ENCODE results near the gene SOX6. TPM values are rescaled to one million over a fixed set of nuclear protein-coding genes. Genes with fewer than 3 reads are reported as not detected.
"Not testable (repeated sequence)": the region's sequence is repeated elsewhere in the genome, so short reads cannot be mapped to it uniquely, and the experiment has no call there.

The SOX6 gene
- total RNA-seq, 4 donors from 2014 or later: 5.7 to 23.8 (median 18.4) TPM

GRCh38 chr11:16397390-16397789 is 41.0 kb upstream of the SOX6 start:
- peaks cover 0 to 18% (median 2%) of the 10 kb centered on the region in 4 donors for H3K4me1 ChIP-seq
- TF ChIP-seq POLR2A (IDR thresholded peaks at IDR 0.05): no peak
- TF ChIP-seq EP300 (IDR thresholded peaks at IDR 0.05): no peak
- TF ChIP-seq CTCF (IDR thresholded peaks at IDR 0.05): no peak
- no peaks in the 10 kb centered on the region for H3K36me3 ChIP-seq
- no peak for DNase-seq (ENCODE audit: low spot score in 2 of 2)
- no peaks in the 10 kb centered on the region for H3K27me3 ChIP-seq
- peak overlapping the region in 2 of 4 donors; percentile 11 to 19 for H3K4me3 ChIP-seq
- H3K27ac ChIP-seq: peak overlapping the region in 3 of 4 donors; percentile 41 to 68 (median 66)
- no peaks in the 10 kb centered on the region for H3K9me3 ChIP-seq
- WGBS, 2 donors: 52 to 53% methylated on average over 2 of the region's 2 CpGs

- TF ChIP-seq CTCF (IDR thresholded peaks at IDR 0.05): no peak
- no peak for TF ChIP-seq EP300 (IDR thresholded peaks at IDR 0.05)
- no peak for TF ChIP-seq POLR2A (IDR thresholded peaks at IDR 0.05)
- peak overlapping the region in 2 of 4 donors; percentile 29 to 68 for H3K27ac ChIP-seq
- no peaks in the 10 kb centered on the region for H3K9me3 ChIP-seq
- no peaks in the 10 kb centered on the region for H3K27me3 ChIP-seq
- H3K4me1 ChIP-seq: peaks cover 0 to 15% (median 2%) of the 10 kb centered on the region in 4 donors
- no peaks in the 10 kb centered on the region for H3K36me3 ChIP-seq
- WGBS, 2 donors: 35 to 46% methylated on average over 1 of the region's 1 CpG
- peak overlapping the region in 1 of 4 donors; percentile 0 for H3K4me3 ChIP-seq
- no peak for DNase-seq (ENCODE audit: low spot score in 2 of 2)
Measured at GRCh38 chr11:16395601-16396000, 39.3 kb upstream of the SOX6 start.

GRCh38 chr11:16394947-16395346 is 38.6 kb upstream of the SOX6 start:
- DNase-seq (ENCODE audit: low spot score in 2 of 2): no peak
- H3K4me1 ChIP-seq: peaks cover 0 to 15% (median 2%) of the 10 kb centered on the region in 4 donors
- no peaks in the 10 kb centered on the region for H3K27me3 ChIP-seq
- no peak for TF ChIP-seq CTCF (IDR thresholded peaks at IDR 0.05)
- H3K4me3 ChIP-seq: peak overlapping the region in 1 of 4 donors; percentile 0
- no peaks in the 10 kb centered on the region for H3K9me3 ChIP-seq
- WGBS, 2 donors: 59 to 61% methylated on average over 4 of the region's 4 CpGs
- H3K36me3 ChIP-seq: no peaks in the 10 kb centered on the region
- H3K27ac ChIP-seq: peak overlapping the region in 3 of 4 donors; percentile 7 to 59 (median 29)

- DNase-seq (ENCODE audit: low spot score in 2 of 2): no peak
- H3K27me3 ChIP-seq: no peaks in the 10 kb centered on the region
- no peaks in the 10 kb centered on the region for H3K36me3 ChIP-seq
- H3K4me3 ChIP-seq: no peak overlapping the region
- H3K4me1 ChIP-seq: peaks cover 0 to 15% (median 2%) of the 10 kb centered on the region in 4 donors
- no peaks in the 10 kb centered on the region for H3K9me3 ChIP-seq
- H3K27ac ChIP-seq: no peak overlapping the region
- TF ChIP-seq POLR2A (IDR thresholded peaks at IDR 0.05): no peak
Measured at GRCh38 chr11:16393340-16393739, 37.0 kb upstream of the SOX6 start.

GRCh38 chr11:16392616-16393015 is 36.3 kb upstream of the SOX6 start:
- TF ChIP-seq POLR2A (IDR thresholded peaks at IDR 0.05) (no peak), EP300 (IDR thresholded peaks at IDR 0.05) (no peak), CTCF (IDR thresholded peaks at IDR 0.05) (no peak)
- no peak overlapping the region for H3K4me3 ChIP-seq
- no peaks in the 10 kb centered on the region for H3K36me3 ChIP-seq
- no peak for DNase-seq (ENCODE audit: low spot score in 2 of 2)
- no peaks in the 10 kb centered on the region for H3K27me3 ChIP-seq
- no peak overlapping the region for H3K27ac ChIP-seq
- peaks cover 0 to 15% (median 0%) of the 10 kb centered on the region in 4 donors for H3K4me1 ChIP-seq
- no peaks in the 10 kb centered on the region for H3K9me3 ChIP-seq

- peaks cover 0 to 15% (median 0%) of the 10 kb centered on the region in 4 donors for H3K4me1 ChIP-seq
- whole genome bisulfite sequencing, 2 donors: 80 to 82% methylated on average over 2 of the region's 2 CpGs
- H3K27me3 ChIP-seq; H3K36me3 ChIP-seq; DNase-seq (ENCODE audit: low spot score in 2 of 2); H3K9me3 ChIP-seq; H3K4me3 ChIP-seq; H3K27ac ChIP-seq: not testable (repeated sequence)
Measured at GRCh38 chr11:16390826-16391225, 34.5 kb upstream of the SOX6 start.
